ENCODE results near the gene KMT5B.

DNA sequence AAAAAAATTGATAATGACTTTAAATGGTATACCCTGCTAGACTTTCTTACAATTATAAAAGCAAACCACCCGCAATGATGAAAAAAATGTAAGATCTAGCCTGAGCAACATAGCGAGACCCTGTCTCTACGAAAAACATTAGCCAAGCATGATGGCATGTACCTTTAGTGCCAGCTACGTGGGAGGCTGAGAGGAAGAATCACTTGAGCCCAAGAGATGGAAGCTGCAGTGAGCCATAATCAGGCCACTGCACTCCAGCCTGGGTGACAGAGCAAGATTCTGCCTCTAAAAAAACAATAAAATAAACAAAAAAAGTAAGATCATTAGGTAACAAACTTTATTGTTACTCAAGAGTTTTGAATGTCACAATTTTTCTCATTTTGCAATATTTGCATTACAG lies 39.2 kb downstream of the KMT5B start:
- no peak for TF ChIP-seq EZH2phosphoT487 (IDR thresholded peaks at IDR 0.05; ENCODE audit: low read length)
- TF ChIP-seq, protein P1, sequence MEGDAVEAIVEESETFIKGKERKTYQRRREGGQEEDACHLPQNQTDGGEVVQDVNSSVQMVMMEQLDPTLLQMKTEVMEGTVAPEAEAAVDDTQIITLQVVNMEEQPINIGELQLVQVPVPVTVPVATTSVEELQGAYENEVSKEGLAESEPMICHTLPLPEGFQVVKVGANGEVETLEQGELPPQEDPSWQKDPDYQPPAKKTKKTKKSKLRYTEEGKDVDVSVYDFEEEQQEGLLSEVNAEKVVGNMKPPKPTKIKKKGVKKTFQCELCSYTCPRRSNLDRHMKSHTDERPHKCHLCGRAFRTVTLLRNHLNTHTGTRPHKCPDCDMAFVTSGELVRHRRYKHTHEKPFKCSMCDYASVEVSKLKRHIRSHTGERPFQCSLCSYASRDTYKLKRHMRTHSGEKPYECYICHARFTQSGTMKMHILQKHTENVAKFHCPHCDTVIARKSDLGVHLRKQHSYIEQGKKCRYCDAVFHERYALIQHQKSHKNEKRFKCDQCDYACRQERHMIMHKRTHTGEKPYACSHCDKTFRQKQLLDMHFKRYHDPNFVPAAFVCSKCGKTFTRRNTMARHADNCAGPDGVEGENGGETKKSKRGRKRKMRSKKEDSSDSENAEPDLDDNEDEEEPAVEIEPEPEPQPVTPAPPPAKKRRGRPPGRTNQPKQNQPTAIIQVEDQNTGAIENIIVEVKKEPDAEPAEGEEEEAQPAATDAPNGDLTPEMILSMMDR (IDR thresholded peaks at IDR 0.05; ENCODE audit: low read length): no peak

Measured in MM.1S (cell line).